CD4-positive, alpha-beta T cell treated with Interleukin-17A for 4 hours (primary cell): ENCODE data around the gene AP4S1.
"Not testable (repeated sequence)": the region's sequence is repeated elsewhere in the genome, so short reads cannot be mapped to it uniquely, and the experiment has no call there.

ENCODE experiments used
- DNase-seq: peaks from one replicate; pipeline ENCODE4 v3.0.0-alpha.2; 2020; ENCODE audit warnings: mixed read lengths

Gene AP4S1

GRCh38 chr14:31045501-31046080, 20.1 kb downstream of the AP4S1 start:
- DNase-seq, result no peak

- DNase-seq, result no peak
Observed at GRCh38 chr14:31047503-31047902, 22.1 kb downstream of the AP4S1 start.

DNA sequence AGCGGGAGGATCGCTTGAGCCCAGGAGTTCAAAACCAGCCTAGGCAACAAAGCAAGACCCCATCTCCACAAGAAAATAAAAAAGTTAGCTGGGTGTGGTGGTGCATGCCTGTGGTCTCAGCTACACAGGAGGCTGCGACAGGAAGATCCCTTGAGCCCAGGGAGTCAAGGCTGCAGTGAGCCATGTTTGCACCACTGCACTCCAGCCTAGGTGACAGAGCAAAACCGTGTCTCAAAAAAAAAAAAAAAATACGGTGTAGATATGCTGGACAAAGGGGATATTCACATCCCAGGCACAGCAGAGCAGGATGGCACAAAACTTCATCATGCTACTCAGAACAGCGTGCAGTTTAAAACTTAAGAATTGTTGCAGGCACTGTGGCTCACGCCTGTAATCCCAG, 25.6 kb downstream of the AP4S1 start:
- DNase-seq, result no peak

- no peak for DNase-seq
Observed at GRCh38 chr14:31051511-31051910, 26.1 kb downstream of the AP4S1 start.

DNA sequence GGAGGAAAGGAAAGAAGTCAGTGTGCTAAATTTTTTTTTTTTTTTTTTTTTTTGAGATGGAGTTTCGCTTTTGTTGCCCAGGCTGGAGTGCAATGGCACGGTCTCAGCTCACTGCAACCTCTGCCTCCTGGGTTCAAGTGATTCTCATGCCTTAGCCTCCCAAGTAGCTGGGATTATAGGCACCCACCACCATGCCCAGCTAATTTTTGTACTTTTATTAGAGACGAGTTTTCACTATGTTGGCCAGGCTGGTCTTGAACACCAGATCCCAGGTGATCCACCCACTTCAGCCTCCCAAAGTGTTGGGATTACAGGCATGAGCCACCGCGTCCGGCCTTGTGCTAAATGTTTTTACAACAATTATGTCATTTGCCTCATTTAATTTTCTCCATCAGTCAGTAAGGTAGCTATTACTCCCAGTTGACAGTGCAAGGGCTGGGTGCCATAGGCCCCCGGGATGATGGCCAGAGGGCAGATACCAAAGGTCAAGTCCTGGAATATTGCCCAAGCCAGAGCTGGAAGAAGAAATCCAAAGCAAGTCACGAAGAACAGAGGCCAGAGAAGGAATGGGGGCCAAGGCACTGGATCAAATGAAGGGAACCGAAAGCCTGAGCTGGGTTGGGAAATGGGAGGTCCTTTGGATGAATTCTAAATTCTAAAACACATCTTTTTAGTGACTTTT, 27.6 kb downstream of the AP4S1 start:
- DNase-seq, result not testable (repeated sequence)

DNA sequence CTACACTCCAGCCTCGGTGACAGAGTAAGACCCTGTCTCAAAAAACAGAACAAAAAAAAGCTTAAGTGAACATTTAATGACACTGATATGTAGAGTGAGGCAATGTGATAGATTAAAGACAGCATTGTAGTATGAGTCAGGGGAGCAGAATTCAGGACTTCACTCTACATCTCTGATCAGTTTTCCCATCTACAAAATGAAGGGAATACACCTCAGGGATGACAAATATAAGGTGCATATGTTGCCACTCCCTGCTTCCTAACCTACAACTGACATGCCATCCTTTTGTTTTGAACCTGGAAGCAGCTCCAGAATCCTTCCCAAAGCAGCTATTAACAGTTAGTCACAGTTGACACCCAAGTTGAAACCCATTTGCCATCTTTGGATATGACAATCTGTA, 31.6 kb downstream of the AP4S1 start:
- DNase-seq, result no peak

DNA sequence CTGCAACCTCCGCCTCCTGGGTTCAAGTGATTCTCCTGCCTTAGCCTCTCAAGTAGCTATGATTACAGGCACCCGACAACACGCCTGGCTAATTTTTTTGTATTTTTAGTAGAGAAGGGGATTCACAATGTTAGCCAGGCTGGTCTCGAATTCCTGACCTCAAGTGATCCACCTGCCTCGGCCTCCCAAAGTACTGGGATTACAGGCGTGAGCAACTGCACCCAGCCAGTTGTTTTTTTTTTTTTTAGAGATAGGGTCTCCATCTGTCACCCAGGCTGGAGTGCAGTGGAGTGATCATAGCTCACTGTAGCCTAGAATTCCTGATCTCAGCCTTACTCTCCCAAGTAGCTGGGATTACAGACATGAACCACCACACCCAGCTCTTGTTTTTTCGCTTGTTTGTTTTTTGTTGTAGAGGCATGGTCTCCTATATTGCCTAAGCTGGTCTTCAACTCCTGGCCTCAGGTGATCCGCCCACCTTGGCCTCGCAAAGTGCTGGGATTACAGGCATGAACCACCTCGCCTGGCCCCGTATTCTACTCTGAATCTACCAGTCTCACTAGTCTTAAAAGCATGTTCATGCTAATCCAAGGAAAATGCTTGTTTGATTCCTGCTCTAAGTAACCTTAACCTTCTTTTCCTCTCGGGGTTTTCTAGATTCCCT, 32.4 kb downstream of the AP4S1 start:
- DNase-seq, result no peak

- no peak for DNase-seq
Observed at GRCh38 chr14:31059152-31059924, 33.9 kb downstream of the AP4S1 start.

DNA sequence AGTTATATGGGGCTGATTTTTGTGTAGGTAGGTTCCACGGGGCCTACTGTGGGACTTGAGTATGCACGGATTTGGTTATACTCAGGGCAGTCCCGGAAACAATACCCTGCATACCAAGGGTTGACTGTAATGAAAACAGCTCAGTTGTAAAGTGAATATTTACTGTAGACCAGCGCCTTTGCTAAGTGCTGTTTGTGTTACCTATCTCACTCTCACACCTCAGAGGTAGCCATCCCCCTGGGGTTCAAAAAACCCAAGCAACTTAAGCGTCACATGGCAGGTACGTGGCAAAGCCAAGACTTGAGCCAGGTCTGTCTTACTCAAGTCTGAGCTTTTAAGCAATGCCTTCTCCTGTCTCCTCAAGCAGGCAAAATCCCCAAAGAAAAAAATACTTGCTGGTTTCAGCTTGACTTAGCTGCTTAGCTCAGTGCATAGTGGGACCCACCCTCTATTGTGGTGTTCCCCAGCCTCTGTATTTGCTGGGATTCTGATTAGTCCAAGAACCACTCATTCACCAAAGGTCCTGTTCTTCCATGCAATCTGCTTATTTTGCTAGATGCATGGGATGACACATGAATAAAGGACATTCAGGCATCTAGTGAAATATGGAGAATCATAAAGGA, 34.9 kb downstream of the AP4S1 start:
- no peak for DNase-seq

- DNase-seq, result not testable (repeated sequence)
Observed at GRCh38 chr14:31062908-31063307, 37.5 kb downstream of the AP4S1 start.

- DNase-seq, result no peak
Observed at GRCh38 chr14:31068235-31068634, 42.8 kb downstream of the AP4S1 start.

- DNase-seq, result no peak
Observed at GRCh38 chr14:31069343-31069742, 43.9 kb downstream of the AP4S1 start.

DNA sequence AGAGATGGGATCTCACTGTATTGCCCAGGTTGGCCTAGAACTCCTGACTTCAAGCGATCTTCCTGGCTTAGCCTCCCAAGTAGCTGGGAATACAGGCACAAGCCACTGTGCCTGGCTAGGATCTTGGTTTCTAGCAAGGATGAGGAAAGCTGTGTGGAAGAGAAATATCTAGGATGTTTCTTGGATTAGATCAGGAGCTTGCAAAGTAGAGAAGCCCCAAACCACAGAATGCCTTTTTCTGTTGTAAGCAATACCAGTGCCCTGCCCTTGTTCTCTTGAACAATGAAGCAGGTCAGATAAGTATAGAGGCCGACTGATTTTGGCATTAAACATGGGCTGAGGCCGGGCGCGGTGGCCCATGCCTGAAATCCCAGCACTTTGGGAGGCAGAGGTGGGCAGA, 45.0 kb downstream of the AP4S1 start:
- DNase-seq, result no peak

- DNase-seq, result no peak
Observed at GRCh38 chr14:31071151-31071550, 45.7 kb downstream of the AP4S1 start.

- no peak for DNase-seq
Observed at GRCh38 chr14:31075144-31075543, 49.7 kb downstream of the AP4S1 start.

- DNase-seq, result no peak
Observed at GRCh38 chr14:31078766-31079165, 53.3 kb downstream of the AP4S1 start.

GRCh38 chr14:31080056-31080455, 54.6 kb downstream of the AP4S1 start:
- DNase-seq, result no peak

GRCh38 chr14:31080484-31080883, 55.0 kb downstream of the AP4S1 start:
- no peak for DNase-seq

DNA sequence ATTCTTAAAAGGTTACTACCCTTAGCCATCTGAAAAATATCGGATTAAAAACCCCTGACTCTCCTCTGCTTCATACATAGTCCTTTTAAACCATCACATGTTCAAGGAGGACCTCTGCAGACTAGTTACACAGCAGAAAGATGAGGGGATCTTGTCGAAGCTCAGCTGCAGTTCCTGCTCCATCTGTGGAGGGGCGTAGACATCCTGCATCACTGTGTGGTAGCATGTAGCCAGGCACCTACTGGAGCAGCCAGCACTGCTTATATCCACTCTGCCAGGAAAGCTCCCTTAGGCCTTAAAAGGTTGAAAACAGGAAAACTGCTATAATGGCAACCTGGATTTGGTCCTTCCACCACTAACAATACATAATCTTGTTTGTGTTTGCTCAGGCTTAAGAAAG, 58.3 kb downstream of the AP4S1 start:
- DNase-seq, result no peak

GRCh38 chr14:31084385-31084784, 58.9 kb downstream of the AP4S1 start:
- DNase-seq, result no peak

DNA sequence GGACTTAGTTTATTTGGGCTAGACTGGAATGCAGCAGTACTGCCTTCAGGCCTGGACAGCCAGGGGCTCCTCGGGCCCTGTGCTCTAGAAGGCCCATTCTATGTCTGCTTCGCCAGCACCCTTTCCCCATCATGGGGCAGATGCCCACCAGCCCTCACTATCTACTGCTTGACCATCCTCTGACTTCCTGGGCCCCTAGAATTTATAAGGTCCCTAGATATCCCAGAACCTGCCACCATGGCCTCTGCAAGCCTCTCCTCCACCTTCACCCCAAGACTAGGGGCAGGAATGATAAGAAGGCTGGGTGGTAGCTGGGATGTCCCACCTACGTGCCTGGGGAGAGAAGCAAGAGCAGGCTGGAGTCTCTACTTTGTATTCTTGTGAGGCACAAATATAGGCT, 59.6 kb downstream of the AP4S1 start:
- no peak for DNase-seq

GRCh38 chr14:31086466-31086865, 61.0 kb downstream of the AP4S1 start:
- not testable (repeated sequence) for DNase-seq
